Mesenchymal stem cell (in vitro differentiated cells and primary cell): ENCODE measurements around the gene HOXB4.

Source experiments
- DNase-seq: peaks from one replicate; pipeline ENCODE4 v3.0.0-alpha.2; 2013
- H2AFZ ChIP-seq: one replicate; pipeline ENCODE4 v1.6.1; 2013; ENCODE audit warnings: low read depth, mild to moderate bottlenecking, control low read depth, inconsistent platforms, low read length, moderate library complexity
- H2AK5ac ChIP-seq: 2 replicates; pipeline ENCODE4 v1.6.1; 2013; ENCODE audit warnings: low read length, moderate library complexity, mild to moderate bottlenecking, inconsistent platforms; ENCODE audit not compliant: severe bottlenecking
- H2BK120ac ChIP-seq: one replicate; pipeline ENCODE4 v1.6.1; 2013; ENCODE audit warnings: low read depth, mild to moderate bottlenecking, inconsistent platforms, low read length, moderate library complexity
- H2BK12ac ChIP-seq, 2 experiments: one replicate each; pipeline ENCODE4 v1.6.1; 2013; ENCODE audit warnings: inconsistent platforms in 2 of 2, low read length in 2 of 2, mild to moderate bottlenecking in 2 of 2, moderate library complexity in 2 of 2, control low read depth in 1 of 2
- H2BK15ac ChIP-seq: one replicate; pipeline ENCODE4 v1.6.1; 2013; ENCODE audit warnings: mild to moderate bottlenecking, low read depth, inconsistent platforms; ENCODE audit not compliant: poor library complexity, severe bottlenecking
- H2BK5ac ChIP-seq: 2 replicates; pipeline ENCODE4 v1.6.1; 2013; ENCODE audit warnings: low read depth, mild to moderate bottlenecking, low read length, control low read depth, inconsistent platforms; ENCODE audit not compliant: poor library complexity, severe bottlenecking
- H3K14ac ChIP-seq, 2 experiments: one replicate each; pipeline ENCODE4 v1.6.1; 2013; ENCODE audit warnings: inconsistent platforms in 2 of 2, low read length in 2 of 2, control low read depth in 1 of 2, mild to moderate bottlenecking in 1 of 2, moderate library complexity in 1 of 2
- H3K18ac ChIP-seq, 2 experiments: one replicate each; pipeline ENCODE4 v1.6.1; 2013; ENCODE audit warnings: inconsistent platforms in 2 of 2, low read length in 2 of 2, control low read depth in 1 of 2, low read depth in 1 of 2, mild to moderate bottlenecking in 1 of 2
- H3K23ac ChIP-seq, 2 experiments: one replicate each; pipeline ENCODE4 v1.6.1; 2013; ENCODE audit warnings: inconsistent platforms in 2 of 2, low read length in 2 of 2, mild to moderate bottlenecking in 2 of 2, moderate library complexity in 2 of 2, control low read depth in 1 of 2
- H3K27ac ChIP-seq: 2 replicates; pipeline ENCODE4 v1.5.1; 2013; ENCODE audit warnings: mild to moderate bottlenecking, moderate library complexity, low read length, control low read depth, inconsistent platforms; ENCODE audit not compliant: poor library complexity, severe bottlenecking
- H3K27me3 ChIP-seq, 2 experiments: 2 replicates each; pipeline versions ENCODE4 v1.6.1 to v1.7.0; 2013; ENCODE audit warnings: low read length in 2 of 2, mild to moderate bottlenecking in 2 of 2, moderate library complexity in 2 of 2, control low read depth in 1 of 2, inconsistent platforms in 1 of 2; ENCODE audit not compliant: control insufficient read depth in 1 of 2, insufficient read depth in 1 of 2
- H3K36me3 ChIP-seq, 2 experiments: 2 replicates each; pipeline versions ENCODE4 v1.6.1 to v1.7.0; 2013; ENCODE audit warnings: low read length in 2 of 2, control low read depth in 1 of 2, inconsistent platforms in 1 of 2, low read depth in 1 of 2, mild to moderate bottlenecking in 1 of 2; ENCODE audit not compliant: insufficient read depth in 2 of 2, control insufficient read depth in 1 of 2
- H3K4ac ChIP-seq, 2 experiments: one replicate each; pipeline ENCODE4 v1.6.1; 2013; ENCODE audit warnings: inconsistent platforms in 2 of 2, low read length in 2 of 2, mild to moderate bottlenecking in 2 of 2, moderate library complexity in 2 of 2, control low read depth in 1 of 2, low read depth in 1 of 2
- H3K4me1 ChIP-seq: 2 replicates; pipeline ENCODE4 v1.6.1; 2013; ENCODE audit warnings: low read depth, low read length, control low read depth; ENCODE audit not compliant: control insufficient read depth, insufficient read depth
- H3K4me2 ChIP-seq: 2 replicates; pipeline ENCODE4 v1.6.1; 2013; ENCODE audit warnings: low read length, mild to moderate bottlenecking, inconsistent platforms; ENCODE audit not compliant: poor library complexity, severe bottlenecking
- H3K4me3 ChIP-seq, 2 experiments: 2 replicates each; pipeline versions ENCODE4 v1.5.1 to v1.7.0; 2013; ENCODE audit warnings: low read length in 2 of 2, mild to moderate bottlenecking in 2 of 2, control low read depth in 1 of 2, low read depth in 1 of 2; ENCODE audit not compliant: insufficient read depth in 1 of 2
- H3K79me1 ChIP-seq: replicated peaks from 2 replicates; pipeline ENCODE4 v1.6.1; 2013; ENCODE audit warnings: mild to moderate bottlenecking, control low read depth, low read length, inconsistent platforms; ENCODE audit not compliant: poor library complexity, severe bottlenecking
- H3K9ac ChIP-seq: 2 replicates; pipeline ENCODE4 v1.7.0; 2013; ENCODE audit warnings: mild to moderate bottlenecking, low read length, moderate library complexity
- H3K9me3 ChIP-seq: 2 replicates; pipeline ENCODE4 v1.7.0; 2013; ENCODE audit warnings: mild to moderate bottlenecking, low read length; ENCODE audit not compliant: control insufficient read depth
- H4K8ac ChIP-seq: one replicate; pipeline ENCODE4 v1.6.1; 2013; ENCODE audit warnings: inconsistent platforms, mild to moderate bottlenecking, low read length, moderate library complexity
- H4K91ac ChIP-seq: one replicate; pipeline ENCODE4 v1.6.1; 2013; ENCODE audit warnings: mild to moderate bottlenecking, low read length, inconsistent platforms
- WGBS: methylation state at CpG from one replicate; pipeline ENCODE4 v1.1.7; 2013; ENCODE audit warnings: mixed read lengths; 5-methylcytosine and 5-hydroxymethylcytosine counted together

HOXB4 gene

DNA sequence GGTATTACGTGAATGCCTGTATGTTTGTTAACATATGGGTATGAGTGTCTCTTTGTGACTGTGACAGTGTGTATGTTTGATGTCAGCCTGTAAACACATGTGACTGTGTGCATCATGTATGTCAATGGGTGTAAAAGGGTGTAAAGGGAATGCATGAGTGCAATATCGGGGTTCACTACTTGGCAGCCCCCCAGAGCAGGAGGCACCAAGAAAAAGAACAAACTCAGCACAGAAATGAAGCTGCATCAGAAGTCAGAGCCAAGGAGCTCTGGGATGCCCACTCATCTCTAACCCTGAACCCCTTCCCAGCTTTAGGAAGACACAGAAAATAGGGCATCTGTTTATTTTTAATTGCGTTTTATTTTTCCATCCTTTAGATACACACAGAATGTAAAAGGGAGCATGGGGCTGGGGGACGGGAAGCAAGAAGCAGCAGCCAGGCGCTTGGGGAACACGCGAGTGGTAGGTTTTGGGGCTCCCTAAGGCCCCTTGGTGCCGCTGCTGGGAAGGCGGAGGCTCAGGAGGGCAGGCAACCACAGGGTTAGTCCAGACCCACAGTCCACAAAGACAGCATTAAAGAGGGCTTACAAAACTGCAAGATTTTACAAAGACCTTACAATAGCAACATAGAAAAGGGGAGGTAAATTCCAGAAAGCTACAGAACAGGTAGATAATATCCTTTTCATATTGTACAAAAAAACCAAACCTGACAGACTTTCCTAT is 28.9 kb upstream of the HOXB4 start:
- peak overlapping the region in 1 of 2 experiments; percentile 83 for H2BK12ac ChIP-seq
- H3K27ac ChIP-seq = no peak overlapping the region
- no peak overlapping the region for H2AK5ac ChIP-seq
- peak overlapping the region; percentile 89 to 97 for H3K18ac ChIP-seq
- peak overlapping the region; percentile 39 for H2BK120ac ChIP-seq
- H3K36me3 ChIP-seq = peaks cover 5 to 13% of the 10 kb centered on the region in 2 experiments
- no peak overlapping the region for H3K4me2 ChIP-seq
- H3K79me1 ChIP-seq = peaks cover 14% of the 10 kb centered on the region
- peak overlapping the region; percentile 36 for H4K8ac ChIP-seq
- no peak overlapping the region for H2BK5ac ChIP-seq
- peak overlapping the region in 1 of 2 experiments; percentile 79 for H3K14ac ChIP-seq
- peak overlapping the region in 1 of 2 experiments; percentile 34 for H3K23ac ChIP-seq
- peak overlapping the region in 1 of 2 experiments; percentile 23 for H3K4me3 ChIP-seq
- peak overlapping the region; percentile 35 for H4K91ac ChIP-seq
- peak overlapping the region; percentile 96 for H3K9ac ChIP-seq
- WGBS = 36% methylated on average over 8 of the region's 9 CpGs
- H3K4ac ChIP-seq = peak overlapping the region in 1 of 2 experiments; percentile 95
- H3K27me3 ChIP-seq = peaks cover 0 to 7% of the 10 kb centered on the region in 2 experiments
- no peak overlapping the region for H2BK15ac ChIP-seq
- H2AFZ ChIP-seq = no peak overlapping the region
- no peaks in the 10 kb centered on the region for H3K9me3 ChIP-seq
- peak; percentile 21 for DNase-seq
- H3K4me1 ChIP-seq = peaks cover 20% of the 10 kb centered on the region

- 12% methylated on average over 30 of the region's 41 CpGs for WGBS
- H3K36me3 ChIP-seq = peaks cover 5 to 13% of the 10 kb centered on the region in 2 experiments
- peaks cover 20% of the 10 kb centered on the region for H3K4me1 ChIP-seq
- H3K27me3 ChIP-seq = peaks cover 0 to 7% of the 10 kb centered on the region in 2 experiments
- peak overlapping the region; percentile 60 for H2BK15ac ChIP-seq
- H3K4ac ChIP-seq = peak overlapping the region; percentile 47 to 95
- H4K8ac ChIP-seq = peak overlapping the region; percentile 66
- H3K18ac ChIP-seq = peak overlapping the region; percentile 89 to 97
- H3K14ac ChIP-seq = peak overlapping the region; percentile 51 to 82
- H3K4me2 ChIP-seq = no peak overlapping the region
- no peak overlapping the region for H3K27ac ChIP-seq
- no peaks in the 10 kb centered on the region for H3K9me3 ChIP-seq
- peak overlapping the region; percentile 70 for H4K91ac ChIP-seq
- H3K23ac ChIP-seq = peak overlapping the region in 1 of 2 experiments; percentile 34
- peak overlapping the region; percentile 96 for H2BK120ac ChIP-seq
- peak overlapping the region; percentile 34 to 73 for H2BK12ac ChIP-seq
- no peak overlapping the region for H2AFZ ChIP-seq
- H3K4me3 ChIP-seq = peak overlapping the region in 1 of 2 experiments; percentile 23
- peak; percentile 92 for DNase-seq
- H2AK5ac ChIP-seq = no peak overlapping the region
- no peak overlapping the region for H2BK5ac ChIP-seq
- H3K9ac ChIP-seq = peak overlapping the region; percentile 96
- peaks cover 14% of the 10 kb centered on the region for H3K79me1 ChIP-seq
These were observed 28.1 kb upstream of the HOXB4 start for GRCh38 chr17:48605991-48606891.

DNA sequence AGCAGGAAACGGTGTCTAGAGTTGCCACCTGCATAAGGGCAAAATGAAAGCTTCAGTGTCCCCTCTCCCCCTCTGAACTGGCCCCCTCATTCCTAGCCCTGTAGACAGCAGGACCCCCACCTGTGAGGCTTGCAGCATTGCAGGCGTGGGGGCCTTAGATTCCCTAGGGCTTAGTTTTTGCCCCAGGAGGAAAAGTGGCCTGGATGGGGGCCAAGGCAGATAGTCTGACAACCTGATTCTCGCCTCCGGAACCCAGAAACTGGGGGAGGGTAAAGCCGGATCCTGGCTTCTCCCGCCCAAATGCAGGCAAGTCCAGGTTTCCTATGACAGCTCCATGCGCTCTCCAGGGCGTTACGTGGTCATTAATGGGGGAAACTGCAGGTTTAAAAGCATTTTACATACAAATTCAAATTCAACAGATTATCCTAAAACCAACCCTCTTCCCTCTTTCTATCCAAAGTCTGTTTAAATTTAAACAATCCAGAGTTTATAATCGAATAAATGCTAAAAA is 27.3 kb upstream of the HOXB4 start:
- H2BK15ac ChIP-seq = no peak overlapping the region
- H2BK12ac ChIP-seq = peak overlapping the region in 1 of 2 experiments; percentile 98
- peak overlapping the region; percentile 65 to 94 for H3K18ac ChIP-seq
- no peak overlapping the region for H2BK120ac ChIP-seq
- H3K4ac ChIP-seq = peak overlapping the region; percentile 16 to 99
- no peak overlapping the region for H4K8ac ChIP-seq
- no peak overlapping the region for H2AFZ ChIP-seq
- no peak for DNase-seq
- peaks cover 24% of the 10 kb centered on the region for H3K4me1 ChIP-seq
- H3K27ac ChIP-seq = peak overlapping the region; percentile 95
- H3K9me3 ChIP-seq = no peaks in the 10 kb centered on the region
- H4K91ac ChIP-seq = peak overlapping the region; percentile 45
- peak overlapping the region in 1 of 2 experiments; percentile 85 for H3K14ac ChIP-seq
- H3K27me3 ChIP-seq = peaks cover 0 to 7% of the 10 kb centered on the region in 2 experiments
- H3K79me1 ChIP-seq = peaks cover 14% of the 10 kb centered on the region
- H3K9ac ChIP-seq = peak overlapping the region; percentile 96
- peak overlapping the region; percentile 84 for H2AK5ac ChIP-seq
- H3K23ac ChIP-seq = peak overlapping the region in 1 of 2 experiments; percentile 55
- 2% methylated on average over 10 of the region's 10 CpGs for whole genome bisulfite sequencing
- H3K4me2 ChIP-seq = peak overlapping the region; percentile 65
- H2BK5ac ChIP-seq = peak overlapping the region; percentile 47
- H3K36me3 ChIP-seq = peaks cover 5 to 13% of the 10 kb centered on the region in 2 experiments
- H3K4me3 ChIP-seq = peak overlapping the region in 1 of 2 experiments; percentile 92
